ENCODE data around the gene ETHE1.
A peak's percentile ranks its signal among the peaks of the same experiment; 100 is the strongest.
"Not testable (repeated sequence)": the region's sequence is repeated elsewhere in the genome, so short reads cannot be mapped to it uniquely, and the experiment has no call there.

ETHE1 gene

DNA sequence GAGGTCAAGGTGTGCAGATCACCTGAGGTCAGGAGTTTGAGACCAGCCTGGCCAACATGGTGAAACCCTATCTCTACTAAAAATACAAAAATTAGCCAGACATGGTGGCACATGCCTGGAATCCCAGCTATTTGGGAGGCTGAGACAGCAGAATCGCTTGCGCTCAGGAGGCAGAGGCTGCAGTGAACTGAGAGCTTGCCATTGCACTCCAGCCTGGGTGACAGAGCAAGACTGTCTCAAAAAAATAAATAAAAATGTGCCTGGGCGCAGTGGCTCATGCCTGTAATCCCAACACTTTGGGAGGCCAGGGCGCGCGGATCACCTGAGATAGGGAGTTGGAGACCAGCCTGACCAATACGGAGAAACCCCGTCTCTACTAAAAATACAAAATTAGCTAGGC is 3.3 kb downstream of the ETHE1 start:
- DNase-seq = not testable (repeated sequence)

- DNase-seq = no peak
Observed at GRCh38 chr19:43522929-43523328, 4.1 kb downstream of the ETHE1 start.

- DNase-seq = peak; percentile 89
Observed at GRCh38 chr19:43519436-43520088, 7.4 kb downstream of the ETHE1 start.

GRCh38 chr19:43518051-43518450 is 8.9 kb downstream of the ETHE1 start:
- DNase-seq = no peak

DNA sequence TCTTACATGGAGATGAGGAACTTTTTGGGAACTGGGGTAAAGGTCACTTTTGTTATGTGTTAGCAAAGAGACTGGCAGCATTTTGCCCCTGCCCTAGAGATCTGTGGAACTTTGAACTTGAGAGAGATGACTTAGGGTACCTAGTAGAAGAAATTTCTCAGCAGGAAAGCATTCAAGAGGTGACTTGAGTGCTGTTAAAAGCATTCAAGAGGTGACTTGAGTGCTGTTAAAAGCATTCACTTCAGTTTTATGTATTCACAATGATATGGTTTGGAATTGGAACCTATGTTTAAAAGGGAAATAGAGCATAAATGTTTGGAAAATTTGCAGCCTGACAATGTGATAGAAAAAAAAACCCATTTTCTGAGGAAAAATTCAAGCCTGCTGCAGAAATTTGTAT is 14.6 kb downstream of the ETHE1 start:
- DNase-seq = not testable (repeated sequence)

DNA sequence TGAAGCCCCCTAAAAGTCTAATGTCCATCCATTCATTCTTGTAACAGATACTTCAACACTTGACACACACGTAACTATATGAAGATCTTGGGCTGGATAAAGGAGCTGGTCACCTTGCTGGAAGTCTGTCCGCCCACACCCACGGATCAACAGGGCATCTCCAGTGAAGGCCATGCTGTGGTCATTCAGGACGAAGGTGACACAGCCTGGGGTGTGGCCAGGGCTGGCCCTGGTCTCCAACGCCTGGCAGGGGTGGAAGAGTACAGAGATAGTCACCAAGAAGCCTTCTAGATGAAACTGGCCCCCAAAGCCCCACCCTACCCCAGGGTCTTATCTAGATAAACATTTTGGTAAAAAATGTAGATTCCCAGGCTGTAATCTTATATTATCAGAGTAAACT is 15.7 kb downstream of the ETHE1 start:
- no peak for DNase-seq

DNA sequence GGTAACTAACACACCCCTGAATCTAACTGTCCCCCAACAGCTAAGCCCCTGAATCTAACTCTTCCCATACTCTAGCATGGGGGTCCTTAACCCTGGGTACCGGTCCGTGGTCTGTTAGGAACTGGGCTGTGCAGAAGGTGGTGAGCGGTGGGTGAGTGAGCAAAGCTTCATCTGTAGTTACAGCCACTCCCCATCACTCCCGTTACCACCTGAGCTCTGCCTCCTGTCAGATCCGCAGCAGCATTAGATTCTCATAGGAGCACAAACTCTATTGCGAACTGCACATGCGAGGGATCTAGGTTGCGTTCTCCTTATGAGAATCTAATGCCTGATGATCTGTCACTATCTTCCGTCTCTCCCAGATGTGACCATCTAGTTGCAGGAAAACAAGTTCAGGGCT is 16.3 kb downstream of the ETHE1 start:
- no peak for DNase-seq

GRCh38 chr19:43507880-43508279 is 19.1 kb downstream of the ETHE1 start:
- DNase-seq = no peak

- DNase-seq = no peak
Observed at GRCh38 chr19:43506629-43507028, 20.4 kb downstream of the ETHE1 start.

DNA sequence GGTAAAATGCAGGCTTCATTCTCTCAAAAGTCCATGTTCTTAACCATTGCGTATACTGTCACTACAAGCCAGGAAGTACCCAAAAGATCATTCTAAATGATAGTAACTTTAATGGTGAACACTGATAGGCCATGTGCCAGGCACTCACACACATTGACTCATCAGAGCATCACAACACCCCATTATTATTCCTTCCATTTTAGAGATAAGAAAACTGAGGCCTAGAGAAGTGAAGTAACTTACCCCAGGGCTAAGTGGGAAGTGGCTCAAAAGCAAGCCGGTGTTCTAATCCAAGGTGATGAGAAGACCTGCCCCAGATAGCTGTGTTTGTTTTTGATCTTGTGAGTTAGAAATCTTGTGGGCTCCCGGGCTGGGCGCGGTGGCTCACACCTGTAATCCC is 21.1 kb downstream of the ETHE1 start:
- peak; percentile 85 for DNase-seq

DNA sequence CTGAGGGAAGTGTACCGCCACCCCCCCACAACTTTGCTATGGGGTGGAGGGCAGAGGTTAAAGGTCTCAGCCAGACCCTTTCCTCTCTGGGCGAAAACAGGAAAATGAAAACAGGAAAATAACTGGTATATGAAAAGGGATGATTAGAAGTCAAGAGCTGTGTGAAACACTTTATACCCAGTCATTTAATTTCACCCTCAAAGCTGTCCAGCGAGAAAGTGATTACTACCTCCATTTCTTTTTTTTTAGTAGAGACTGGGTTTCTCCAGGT is 21.9 kb downstream of the ETHE1 start:
- no peak for DNase-seq

DNA sequence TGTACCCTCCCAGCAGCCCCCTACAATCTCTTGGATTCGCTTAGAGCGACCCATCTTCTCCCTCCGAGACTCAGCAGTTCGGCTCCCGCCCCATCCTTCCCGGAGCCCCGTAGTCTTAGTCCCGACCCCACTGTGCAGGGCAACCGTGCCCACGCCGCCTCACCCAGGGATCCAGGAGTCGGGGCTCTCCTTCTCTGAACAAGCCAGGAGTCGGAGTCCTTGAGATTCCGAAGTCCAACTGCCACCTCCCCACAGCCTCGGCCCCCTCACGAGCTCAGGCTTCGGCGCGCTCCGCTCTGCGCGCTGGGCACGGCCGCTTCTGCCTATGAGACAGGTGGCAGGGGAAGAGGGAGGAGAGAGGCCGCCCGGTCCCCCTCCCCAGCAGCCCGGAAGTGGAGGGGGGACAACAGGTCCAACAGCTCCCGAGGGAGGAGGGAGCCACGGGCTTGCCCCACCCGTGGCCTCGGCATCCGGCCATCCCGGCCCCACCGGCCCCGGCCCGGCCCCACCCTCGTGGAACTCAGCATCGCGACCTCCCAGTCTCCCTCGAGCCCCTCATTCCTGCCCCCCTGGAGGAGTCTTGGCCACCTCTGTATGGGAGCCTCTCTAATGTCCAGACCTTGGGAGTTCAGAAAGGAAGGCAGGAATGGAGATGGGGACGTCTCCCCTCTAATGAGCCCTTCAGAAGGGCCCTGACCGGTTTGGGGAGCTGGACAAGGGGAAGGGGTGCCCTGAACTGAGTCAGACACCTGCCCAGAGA is 22.4 kb downstream of the ETHE1 start, which contains the start of gene PHLDB3:
PHLDB3 (minus strand) TSS at position 321 of the 760 bp plus-strand sequence. CDS start 628 bp downstream, outside the sequence.
- peak; percentile 56 for DNase-seq

DNA sequence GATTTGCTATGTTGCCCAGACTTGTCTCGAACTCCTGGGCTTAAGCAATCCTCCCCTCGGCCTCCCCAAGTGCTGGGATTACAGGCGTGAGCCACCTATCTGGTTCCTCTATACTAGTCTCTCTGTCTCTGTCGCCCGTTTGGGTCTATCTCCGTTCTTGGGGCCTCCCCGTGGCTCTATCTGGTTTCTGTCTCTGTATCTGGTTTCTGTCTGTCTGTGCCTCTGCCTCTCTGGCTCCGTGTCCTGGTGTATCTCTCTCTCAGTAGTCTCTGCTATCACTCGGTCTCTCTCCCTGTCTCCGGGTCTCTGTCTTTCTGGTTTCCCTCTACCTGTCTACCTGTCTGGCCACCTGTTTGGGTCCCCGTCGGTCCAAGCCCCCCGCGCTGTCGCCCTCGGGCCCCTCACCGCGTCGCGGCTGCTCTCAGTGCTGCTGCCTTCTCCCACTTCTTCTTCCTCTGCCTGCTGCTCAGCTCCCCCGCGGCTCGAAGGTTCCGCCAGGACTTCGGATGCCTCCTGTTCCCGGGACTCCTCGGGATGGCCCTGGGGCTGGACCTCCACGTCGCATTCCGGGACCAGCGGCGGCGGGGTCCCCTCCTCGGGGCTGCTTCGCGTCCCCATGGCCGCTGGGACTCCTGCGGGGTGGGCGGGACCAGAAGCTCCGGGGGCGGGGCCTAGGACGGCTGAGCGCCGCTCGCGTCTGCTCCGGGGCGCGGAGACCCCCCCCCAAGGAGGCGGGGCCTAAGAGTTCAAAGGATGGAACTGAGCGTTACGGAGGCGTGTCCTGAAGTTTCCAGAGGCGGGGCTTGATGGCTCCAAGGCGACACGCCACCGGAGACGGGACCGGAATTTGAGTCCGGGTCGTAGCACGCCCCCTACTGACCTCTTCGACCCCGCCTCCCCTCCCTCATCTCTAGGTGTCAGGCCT is 23.2 kb downstream of the ETHE1 start:
- peak; percentile 98 for DNase-seq

GRCh38 chr19:43502419-43502976 is 24.5 kb downstream of the ETHE1 start:
- DNase-seq = no peak

DNA sequence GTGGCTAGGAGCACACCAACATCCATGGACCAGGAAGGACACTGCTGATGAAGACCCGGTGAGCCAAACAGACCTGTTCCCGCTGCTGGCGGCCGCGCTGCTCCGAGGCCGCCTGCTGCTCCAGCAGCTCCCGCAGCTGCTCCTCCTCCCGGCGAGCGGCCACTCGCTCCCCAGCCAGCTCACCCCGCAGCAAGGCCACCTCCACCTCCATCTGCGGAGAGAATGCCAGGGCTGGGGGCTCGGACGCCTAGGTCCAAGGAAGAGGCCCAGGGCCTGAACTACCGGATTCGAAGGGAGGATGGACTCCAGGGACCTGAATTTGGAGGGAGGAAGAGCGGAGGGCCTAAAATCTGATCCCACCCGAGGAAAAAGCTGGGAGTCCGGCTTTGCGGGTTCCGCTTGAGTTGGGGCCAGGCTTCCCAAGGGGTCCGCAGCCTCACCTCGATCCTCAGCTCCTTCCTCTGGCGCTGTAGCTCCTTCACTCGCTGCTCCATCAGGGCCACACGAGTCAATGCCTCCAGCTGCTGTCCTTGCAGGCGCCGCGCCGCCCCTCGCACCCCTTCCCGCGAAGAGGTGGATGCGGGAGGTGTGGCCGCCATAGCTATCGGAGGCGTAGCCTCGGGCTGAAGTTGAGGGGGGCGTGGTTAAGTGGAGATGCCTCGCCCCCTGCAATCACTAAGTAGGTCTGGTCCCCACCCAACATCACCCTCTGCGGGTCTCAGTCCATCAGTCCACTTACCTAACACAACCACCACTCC is 25.2 kb downstream of the ETHE1 start:
- DNase-seq = no peak

- DNase-seq = no peak
Observed at GRCh38 chr19:43499042-43499441, 28.0 kb downstream of the ETHE1 start.

DNA sequence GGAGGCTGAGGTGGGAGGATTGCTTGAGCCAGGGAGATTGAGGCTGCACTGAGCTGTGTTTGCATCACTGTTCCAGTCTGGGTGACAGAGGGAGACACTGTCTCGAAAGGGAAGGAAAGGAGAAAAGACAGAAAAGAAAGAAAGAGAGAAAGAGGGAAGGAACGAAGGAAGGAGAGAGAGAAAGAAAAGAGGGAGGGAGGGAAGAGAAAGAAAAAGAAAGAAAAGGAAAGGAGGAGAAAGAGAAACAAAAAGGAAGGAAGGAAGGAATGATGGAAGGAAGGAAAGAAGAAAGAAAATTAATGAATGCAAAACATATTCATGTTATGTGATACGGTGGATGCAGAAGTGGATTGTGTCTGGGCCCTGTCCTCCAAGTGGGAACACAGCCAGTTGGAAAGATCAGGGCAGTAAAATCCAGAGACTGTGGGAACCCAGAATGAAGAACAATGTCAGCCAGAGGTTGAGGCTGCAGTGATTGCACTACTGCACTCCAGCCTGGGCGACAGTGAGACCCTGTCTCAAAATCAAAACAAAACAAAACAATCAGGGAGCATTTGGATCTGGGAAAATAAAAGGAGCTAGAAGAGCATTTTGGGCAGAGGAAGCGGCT is 28.7 kb downstream of the ETHE1 start:
- no peak for DNase-seq

- DNase-seq = no peak
Observed at GRCh38 chr19:43496960-43497359, 30.0 kb downstream of the ETHE1 start.

DNA sequence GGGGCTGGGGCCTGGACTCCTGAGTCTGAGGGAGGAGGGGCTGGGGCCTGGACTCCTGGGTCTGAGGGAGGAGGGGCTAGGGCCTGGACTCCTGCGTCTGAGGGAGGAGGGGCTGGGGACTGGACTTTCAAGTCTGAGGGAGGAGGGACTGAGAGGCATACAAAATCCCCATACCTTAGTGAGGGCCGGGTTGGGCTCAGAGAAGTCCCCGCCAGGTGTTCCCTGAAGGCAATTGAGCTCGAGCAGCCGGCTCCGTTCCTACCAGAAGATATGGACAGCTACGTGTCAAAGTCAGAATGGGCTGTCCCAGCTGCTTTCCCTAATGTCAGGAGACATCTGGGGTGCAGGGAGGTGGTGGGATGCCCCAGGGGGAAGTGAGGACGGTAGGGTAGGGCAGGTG is 31.9 kb downstream of the ETHE1 start:
- DNase-seq = no peak

DNA sequence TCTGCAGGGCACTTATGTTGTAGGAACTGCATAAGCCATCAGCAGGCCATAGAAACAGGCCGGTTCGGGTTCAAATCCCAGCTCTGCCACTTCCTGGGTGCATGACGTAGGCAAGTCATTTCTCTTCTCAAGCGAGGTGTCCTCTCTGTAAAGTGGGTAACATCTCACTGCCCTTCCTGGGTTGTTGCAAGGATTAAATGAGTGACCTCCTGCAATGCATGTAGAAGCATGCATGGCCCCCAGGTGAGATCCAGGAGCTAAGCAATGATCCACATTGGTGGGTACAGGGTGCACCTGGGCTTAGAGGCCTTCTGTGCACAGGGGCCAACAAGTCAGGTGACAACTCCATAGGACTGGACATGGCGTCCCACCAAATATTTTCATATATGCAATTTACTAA is 36.2 kb downstream of the ETHE1 start:
- DNase-seq = no peak

DNA sequence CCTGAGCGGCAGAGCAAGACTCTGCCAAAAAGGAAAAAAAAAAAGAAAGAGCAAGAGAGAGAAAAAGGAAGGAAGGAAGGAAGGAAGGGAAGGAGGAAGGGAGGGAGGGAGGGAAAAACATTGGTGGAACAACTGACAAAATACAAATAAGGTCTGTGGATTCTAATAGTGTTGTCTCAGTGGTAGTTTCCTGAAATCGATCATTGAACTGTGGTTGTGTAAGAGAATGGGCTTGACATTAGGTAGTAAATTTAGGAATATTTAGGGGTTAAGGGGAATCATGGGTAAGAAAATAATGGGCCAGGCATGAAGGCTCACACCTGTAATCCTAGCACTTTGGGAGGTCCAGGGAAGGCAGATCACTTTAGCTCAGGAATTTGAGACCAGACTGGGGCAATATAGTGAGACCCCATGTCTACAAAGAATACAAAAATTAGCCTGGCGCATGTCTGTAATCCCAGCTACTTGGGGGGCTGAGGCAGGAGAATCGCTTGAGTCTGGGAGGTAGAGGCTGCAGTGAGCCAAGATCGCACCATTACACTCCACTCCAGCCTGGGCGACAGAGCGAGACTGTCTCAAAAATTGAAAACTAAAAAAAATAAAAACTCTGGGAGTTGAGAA is 36.9 kb downstream of the ETHE1 start:
- DNase-seq = no peak

GRCh38 chr19:43489310-43489709 is 37.7 kb downstream of the ETHE1 start:
- peak; percentile 31 for DNase-seq
